SK-N-SH (cell line): ENCODE results near the gene TRIM5. TPM values are rescaled to one million over a fixed set of nuclear protein-coding genes. Genes with fewer than 3 reads are reported as not detected.

Experiments
- CTCF ChIA-PET: fragments of 300-600, 350-600 bp; formaldehyde crosslinking; extraction: SDS; loops from one replicate; lab custom pipeline; 2021; lab: Yijun Ruan, JAX
- POLR2A ChIA-PET: fragments of 350-600 bp; sonication (Branson Sonifier 250); formaldehyde crosslinking; extraction: SDS; loops from one replicate; lab custom pipeline; 2020; ENCODE audit warnings: antibody characterized with exemption, inconsistent platforms; lab: Yijun Ruan, JAX
- DNase-seq: peaks from one replicate; pipeline ENCODE4 v3.0.0; 2012
- H2AFZ ChIP-seq: fragments of 200-600 bp; sonication (generic); 2 replicates; pipeline ENCODE4 v1.8.1; 2016; ENCODE audit warnings: antibody characterized with exemption, mild to moderate bottlenecking, low read depth
- H3F3A ChIP-seq: fragments of 200-600 bp; sonication (generic); replicated peaks from 2 replicates; pipeline ENCODE3; 2016; ENCODE audit warnings: antibody characterized with exemption, mild to moderate bottlenecking; ENCODE audit not compliant: insufficient read depth
- H3K27ac ChIP-seq, 2 experiments: fragments of 200-500 bp in 1 of 2; fragments of 200-600 bp in 1 of 2; sonication (Bioruptor generic) in 1 of 2; sonication (generic), shearing (Covaris generic) in 1 of 2; 2 replicates each; pipeline versions ENCODE4 v1.5.1 to v1.6.1; 2014 to 2016; ENCODE audit warnings: low read depth in 2 of 2, inconsistent platforms in 1 of 2, low read length in 1 of 2, mild to moderate bottlenecking in 1 of 2, mixed read lengths in 1 of 2
- H3K27me3 ChIP-seq: fragments of 200-600 bp; sonication (generic), shearing (Covaris generic); 2 replicates; pipeline ENCODE4 v1.6.1; 2016; ENCODE audit warnings: mixed run types; ENCODE audit not compliant: insufficient read depth
- H3K36me3 ChIP-seq, 2 experiments: fragments of 200-500 bp in 1 of 2; fragments of 200-600 bp in 1 of 2; sonication (Bioruptor generic) in 1 of 2; sonication (generic) in 1 of 2; replicated peaks in 1 of 2; 2 replicates each; pipeline versions ENCODE3 to v1.5.1; 2014 to 2016; ENCODE audit warnings: low read length in 1 of 2, mild to moderate bottlenecking in 1 of 2; ENCODE audit not compliant: insufficient read depth in 2 of 2, control insufficient read depth in 1 of 2
- H3K4me1 ChIP-seq, 2 experiments: fragments of 200-500 bp in 1 of 2; fragments of 200-600 bp in 1 of 2; sonication (Bioruptor generic) in 1 of 2; sonication (generic), shearing (Covaris generic) in 1 of 2; 2 replicates each; pipeline versions ENCODE4 v1.5.1 to v1.6.1; 2014 to 2016; ENCODE audit warnings: low read depth in 1 of 2, low read length in 1 of 2, mixed run types in 1 of 2; ENCODE audit not compliant: insufficient read depth in 2 of 2, control insufficient read depth in 1 of 2
- H3K4me2 ChIP-seq: fragments of 200-600 bp; sonication (generic), shearing (Covaris generic); 2 replicates; pipeline ENCODE4 v1.6.1; 2017; ENCODE audit warnings: mixed run types
- H3K4me3 ChIP-seq, 2 experiments: fragments of 200-500 bp in 1 of 2; fragments of 200-600 bp in 1 of 2; sonication (Bioruptor generic) in 1 of 2; sonication (generic), shearing (Covaris generic) in 1 of 2; 2 replicates each; pipeline versions ENCODE4 v1.5.1 to v1.8.1; 2014 to 2016; ENCODE audit warnings: low read depth in 2 of 2, inconsistent platforms in 1 of 2, low read length in 1 of 2, mild to moderate bottlenecking in 1 of 2, mixed read lengths in 1 of 2, moderate library complexity in 1 of 2
- H3K79me2 ChIP-seq: fragments of 200-600 bp; sonication (generic); 2 replicates; pipeline ENCODE4 v1.8.1; 2017; ENCODE audit warnings: mild to moderate bottlenecking; ENCODE audit not compliant: insufficient read depth
- H3K9ac ChIP-seq: fragments of 200-600 bp; sonication (generic); 2 replicates; pipeline ENCODE4 v1.6.1; 2017; ENCODE audit warnings: mixed run types
- H3K9me2 ChIP-seq: fragments of 200-600 bp; sonication (generic); 2 replicates; pipeline ENCODE4 v1.6.1; 2017; ENCODE audit warnings: mixed run types
- H3K9me3 ChIP-seq: fragments of 200-600 bp; sonication (generic); 2 replicates; pipeline ENCODE4 v1.6.1; 2017; ENCODE audit warnings: mixed run types, mild to moderate bottlenecking, moderate library complexity
- H4K20me1 ChIP-seq: fragments of 200-600 bp; sonication (generic); 2 replicates; pipeline ENCODE4 v1.6.1; 2017; ENCODE audit warnings: mild to moderate bottlenecking, mixed run types; ENCODE audit not compliant: insufficient read depth
- ELF1 ChIP-seq: IDR thresholded peaks from 2 replicates; pipeline ENCODE4 v1.4.0; 2012
- EP300 ChIP-seq, 2 experiments: IDR thresholded peaks; 2 replicates each; pipeline versions ENCODE4 v1.4.0 to v1.6.1; 2012; ENCODE audit warnings: borderline replicate concordance in 1 of 2, low read depth in 1 of 2, low read length in 1 of 2
- EZH2phosphoT487 ChIP-seq: fragments of 200-600 bp; sonication (generic); IDR thresholded peaks from 2 replicates; pipeline ENCODE4 v1.6.1; 2017; ENCODE audit warnings: low read depth, mixed run types, mild to moderate bottlenecking, antibody characterized with exemption, moderate library complexity, borderline replicate concordance
- FOXM1 ChIP-seq: IDR thresholded peaks from 2 replicates; pipeline ENCODE4 v1.4.0; 2012; ENCODE audit warnings: low read depth, mild to moderate bottlenecking
- GATA2 ChIP-seq: sonication (generic); formaldehyde crosslinking; IDR thresholded peaks from 2 replicates; pipeline ENCODE4 v1.5.0; 2020; ENCODE audit warnings: mild to moderate bottlenecking, missing genetic modification reagents
- IRF3 ChIP-seq: fragments of 150-350 bp; IDR thresholded peaks from 2 replicates; pipeline ENCODE4 v1.6.1; 2016; ENCODE audit warnings: mild to moderate bottlenecking, low read depth, low read length
- JUND ChIP-seq: IDR thresholded peaks from 2 replicates; pipeline ENCODE4 v1.4.0; 2012
- MEF2A ChIP-seq: IDR thresholded peaks from 2 replicates; pipeline ENCODE4 v1.4.0; 2012; ENCODE audit warnings: low read depth, borderline replicate concordance
- NFIC ChIP-seq: IDR thresholded peaks from 2 replicates; pipeline ENCODE4 v1.4.0; 2012; ENCODE audit warnings: borderline replicate concordance
- RAD21 ChIP-seq: IDR thresholded peaks from 2 replicates; pipeline ENCODE4 v1.6.1; 2012; ENCODE audit warnings: mild to moderate bottlenecking, low read length
- RXRA ChIP-seq: IDR thresholded peaks from 2 replicates; pipeline ENCODE4 v1.4.0; 2012; ENCODE audit warnings: low read depth, mild to moderate bottlenecking, borderline replicate concordance
- SIN3A ChIP-seq: IDR thresholded peaks from 2 replicates; pipeline ENCODE4 v1.6.1; 2012; ENCODE audit warnings: low read depth, mild to moderate bottlenecking, low read length, moderate library complexity, borderline replicate concordance
- SMC3 ChIP-seq: IDR thresholded peaks from 2 replicates; pipeline ENCODE4 v1.6.1; 2012; ENCODE audit warnings: low read depth, low read length, improper control_type of control experiment
- TCF12 ChIP-seq: IDR thresholded peaks from 2 replicates; pipeline ENCODE4 v1.4.0; 2012
- TEAD4 ChIP-seq: IDR thresholded peaks from 2 replicates; pipeline ENCODE4 v1.4.0; 2012; ENCODE audit warnings: mild to moderate bottlenecking, borderline replicate concordance; ENCODE audit not compliant: insufficient read depth
- YY1 ChIP-seq: IDR thresholded peaks from 2 replicates; pipeline ENCODE4 v1.4.0; 2012; ENCODE audit warnings: low read depth, mild to moderate bottlenecking
- WGBS: methylation state at CpG from one replicate; pipeline ENCODE4 v1.1.6; 2017; ENCODE audit warnings: low lambda C conversion rate; 5-methylcytosine and 5-hydroxymethylcytosine counted together
- polyA plus RNA-seq, 3 experiments: library from polyadenylated mRNA; depleted of rRNA; stranded (reverse); fragments of >200 nt; gene quantifications; 2 replicates each; pipeline ENCODE4 v1.2.3, GENCODE V29; 2012
- TF ChIP-seq, protein P1 (sequence below): fragments of 200-600 bp; sonication (generic); IDR thresholded peaks from 2 replicates; pipeline ENCODE4 v1.6.1; 2017; ENCODE audit warnings: antibody characterized with exemption, mild to moderate bottlenecking, moderate library complexity
- TF ChIP-seq, protein P2 (sequence below): IDR thresholded peaks from 2 replicates; pipeline ENCODE4 v1.4.0; 2012; ENCODE audit warnings: low read depth
- TF ChIP-seq, protein P3 (sequence below): IDR thresholded peaks from 2 replicates; pipeline ENCODE4 v1.4.0; 2012; ENCODE audit warnings: low read depth, borderline replicate concordance

Gene TRIM5
- polyA plus RNA-seq, 1 of the 3 experiments (the other 2 are of a cell fraction), result 22.9 TPM

GRCh38 chr11:5620651-5621521, 64.0 kb downstream of the TRIM5 start:
- Histone ChIP-seq H3F3A (peaks cover 16% of the 10 kb centered on the region), H3K4me2 (peak overlapping the region; percentile 63; the same call in 1 of the 2 replicates), H3K79me2 (no peaks in the 10 kb centered on the region), H3K9me3 (no peaks in the 10 kb centered on the region), H3K27me3 (peaks cover 7% of the 10 kb centered on the region; the same call in 1 of the 2 replicates), H3K4me3 (no peak overlapping the region), H4K20me1 (no peaks in the 10 kb centered on the region), H3K36me3 (no peaks in the 10 kb centered on the region), H3K9ac (peak overlapping the region; percentile 15; the same call in 1 of the 2 replicates), H3K27ac (peak overlapping the region in 1 of 2 experiments; percentile 77; a peak in 2 of 4 replicates), H2AFZ (peak overlapping the region; percentile 12), H3K9me2 (no peaks in the 10 kb centered on the region), H3K4me1 (no peaks in the 10 kb centered on the region)
- ChIA-PET POLR2A (no interaction called here), CTCF (no interaction called here)
- no peak for DNase-seq
- WGBS, result 2% methylated on average over 3 of the region's 3 CpGs
- no peak for TF ChIP-seq IRF3
- no peak for TF ChIP-seq SIN3A
- TF ChIP-seq GATA2 (CRISPR knock-in tag), result no peak
- TF ChIP-seq TEAD4, result no peak
- TF ChIP-seq, protein P1, sequence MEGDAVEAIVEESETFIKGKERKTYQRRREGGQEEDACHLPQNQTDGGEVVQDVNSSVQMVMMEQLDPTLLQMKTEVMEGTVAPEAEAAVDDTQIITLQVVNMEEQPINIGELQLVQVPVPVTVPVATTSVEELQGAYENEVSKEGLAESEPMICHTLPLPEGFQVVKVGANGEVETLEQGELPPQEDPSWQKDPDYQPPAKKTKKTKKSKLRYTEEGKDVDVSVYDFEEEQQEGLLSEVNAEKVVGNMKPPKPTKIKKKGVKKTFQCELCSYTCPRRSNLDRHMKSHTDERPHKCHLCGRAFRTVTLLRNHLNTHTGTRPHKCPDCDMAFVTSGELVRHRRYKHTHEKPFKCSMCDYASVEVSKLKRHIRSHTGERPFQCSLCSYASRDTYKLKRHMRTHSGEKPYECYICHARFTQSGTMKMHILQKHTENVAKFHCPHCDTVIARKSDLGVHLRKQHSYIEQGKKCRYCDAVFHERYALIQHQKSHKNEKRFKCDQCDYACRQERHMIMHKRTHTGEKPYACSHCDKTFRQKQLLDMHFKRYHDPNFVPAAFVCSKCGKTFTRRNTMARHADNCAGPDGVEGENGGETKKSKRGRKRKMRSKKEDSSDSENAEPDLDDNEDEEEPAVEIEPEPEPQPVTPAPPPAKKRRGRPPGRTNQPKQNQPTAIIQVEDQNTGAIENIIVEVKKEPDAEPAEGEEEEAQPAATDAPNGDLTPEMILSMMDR, result no peak
- TF ChIP-seq, protein P2, sequence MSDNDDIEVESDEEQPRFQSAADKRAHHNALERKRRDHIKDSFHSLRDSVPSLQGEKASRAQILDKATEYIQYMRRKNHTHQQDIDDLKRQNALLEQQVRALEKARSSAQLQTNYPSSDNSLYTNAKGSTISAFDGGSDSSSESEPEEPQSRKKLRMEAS, result no peak
- no peak for TF ChIP-seq RXRA
- no peak for TF ChIP-seq FOXM1
- no peak for TF ChIP-seq TCF12
- no peak for TF ChIP-seq YY1
- TF ChIP-seq NFIC, result no peak
- no peak for TF ChIP-seq ELF1
- TF ChIP-seq RAD21, result no peak
- no peak for TF ChIP-seq EP300 (IDR thresholded peaks at IDR 0.05; ENCODE audit: borderline replicate concordance in 1 of 2, low read depth in 1 of 2, low read length in 1 of 2)

GRCh38 chr11:5618807-5619206, 66.1 kb downstream of the TRIM5 start:
- Histone ChIP-seq H3K4me1 (no peaks in the 10 kb centered on the region), H3K9me3 (no peaks in the 10 kb centered on the region), H4K20me1 (no peaks in the 10 kb centered on the region), H3K36me3 (no peaks in the 10 kb centered on the region), H3K4me3 (no peak overlapping the region), H3K27ac (peak overlapping the region in 1 of 2 experiments; percentile 50; a peak in 2 of 4 replicates), H3K4me2 (no peak overlapping the region), H3K27me3 (peaks cover 10% of the 10 kb centered on the region; the same call in 1 of the 2 replicates), H3K9me2 (no peaks in the 10 kb centered on the region), H3K9ac (no peak overlapping the region), H3F3A (peaks cover 16% of the 10 kb centered on the region), H2AFZ (no peak overlapping the region), H3K79me2 (no peaks in the 10 kb centered on the region)
- no peak for DNase-seq
- WGBS, result 9% methylated on average over 3 of the region's 3 CpGs
- ChIA-PET CTCF (no interaction called here), POLR2A (no interaction called here)
- TF ChIP-seq MEF2A (no peak), SIN3A (no peak), SMC3 (no peak), EZH2phosphoT487 (no peak), RAD21 (no peak), IRF3 (no peak), ELF1 (no peak), JUND (no peak), NFIC (no peak), GATA2 (CRISPR knock-in tag) (no peak), FOXM1 (no peak)
- TF ChIP-seq, protein P3, sequence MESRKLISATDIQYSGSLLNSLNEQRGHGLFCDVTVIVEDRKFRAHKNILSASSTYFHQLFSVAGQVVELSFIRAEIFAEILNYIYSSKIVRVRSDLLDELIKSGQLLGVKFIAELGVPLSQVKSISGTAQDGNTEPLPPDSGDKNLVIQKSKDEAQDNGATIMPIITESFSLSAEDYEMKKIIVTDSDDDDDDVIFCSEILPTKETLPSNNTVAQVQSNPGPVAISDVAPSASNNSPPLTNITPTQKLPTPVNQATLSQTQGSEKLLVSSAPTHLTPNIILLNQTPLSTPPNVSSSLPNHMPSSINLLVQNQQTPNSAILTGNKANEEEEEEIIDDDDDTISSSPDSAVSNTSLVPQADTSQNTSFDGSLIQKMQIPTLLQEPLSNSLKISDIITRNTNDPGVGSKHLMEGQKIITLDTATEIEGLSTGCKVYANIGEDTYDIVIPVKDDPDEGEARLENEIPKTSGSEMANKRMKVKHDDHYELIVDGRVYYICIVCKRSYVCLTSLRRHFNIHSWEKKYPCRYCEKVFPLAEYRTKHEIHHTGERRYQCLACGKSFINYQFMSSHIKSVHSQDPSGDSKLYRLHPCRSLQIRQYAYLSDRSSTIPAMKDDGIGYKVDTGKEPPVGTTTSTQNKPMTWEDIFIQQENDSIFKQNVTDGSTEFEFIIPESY, result no peak
